ENCODE measurements around the gene LRRC59.
A peak's percentile ranks its signal among the peaks of the same experiment; 100 is the strongest.

LRRC59 gene

GRCh38 chr17:50361561-50362480 lies 35.5 kb downstream of the LRRC59 start:
- DNase-seq (ENCODE audit: low read depth): peak; percentile 83

- DNase-seq (ENCODE audit: low read depth): no peak
Measured at GRCh38 chr17:50360486-50361115, 36.7 kb downstream of the LRRC59 start.

GRCh38 chr17:50359998-50360461 lies 37.3 kb downstream of the LRRC59 start:
- no peak for DNase-seq (ENCODE audit: low read depth)

- no peak for DNase-seq (ENCODE audit: low read depth)
Measured at GRCh38 chr17:50359005-50359699, 38.2 kb downstream of the LRRC59 start.

GRCh38 chr17:50358177-50358576 lies 39.1 kb downstream of the LRRC59 start:
- no peak for DNase-seq (ENCODE audit: low read depth)

GRCh38 chr17:50356892-50357510 lies 40.3 kb downstream of the LRRC59 start:
- DNase-seq (ENCODE audit: low read depth): no peak

GRCh38 chr17:50356418-50356817 lies 40.9 kb downstream of the LRRC59 start:
- no peak for DNase-seq (ENCODE audit: low read depth)

- DNase-seq (ENCODE audit: low read depth): no peak
Measured at GRCh38 chr17:50355701-50356341, 41.5 kb downstream of the LRRC59 start.

GRCh38 chr17:50355336-50355700 lies 42.0 kb downstream of the LRRC59 start:
- no peak for DNase-seq (ENCODE audit: low read depth)

- DNase-seq (ENCODE audit: low read depth): no peak
Measured at GRCh38 chr17:50354776-50355175, 42.5 kb downstream of the LRRC59 start.

GRCh38 chr17:50354198-50354597 lies 43.1 kb downstream of the LRRC59 start:
- no peak for DNase-seq (ENCODE audit: low read depth)

- DNase-seq (ENCODE audit: low read depth): no peak
Measured at GRCh38 chr17:50353600-50354195, 43.6 kb downstream of the LRRC59 start.

GRCh38 chr17:50352693-50353599 lies 44.4 kb downstream of the LRRC59 start:
- DNase-seq (ENCODE audit: low read depth): no peak

- DNase-seq (ENCODE audit: low read depth): no peak
Measured at GRCh38 chr17:50352072-50352692, 45.1 kb downstream of the LRRC59 start.

- no peak for DNase-seq (ENCODE audit: low read depth)
Measured at GRCh38 chr17:50350733-50351132, 46.6 kb downstream of the LRRC59 start.

- DNase-seq (ENCODE audit: low read depth): no peak
Measured at GRCh38 chr17:50349243-50349600, 48.1 kb downstream of the LRRC59 start.

- DNase-seq (ENCODE audit: low read depth): no peak
Measured at GRCh38 chr17:50348522-50349242, 48.6 kb downstream of the LRRC59 start.

GRCh38 chr17:50347894-50348291 lies 49.4 kb downstream of the LRRC59 start:
- DNase-seq (ENCODE audit: low read depth): no peak

All from CMK (cell line).